Motor neuron (in vitro differentiated cells): Measurements from ENCODE around the gene FAM53B. TPM values are rescaled to one million over a fixed set of nuclear protein-coding genes. Genes with fewer than 3 reads are reported as not detected.

Experiments
- ATAC-seq, 8 experiments: fragments of 200-7000 bp; cut with Tn5 transposase; replicated peaks in 6 of 8; 2 replicates each; pipeline ENCODE4 v1.8.0; 2021; ENCODE audit warnings: mild to moderate bottlenecking in 8 of 8, moderate library complexity in 8 of 8
- H3K27ac ChIP-seq, 2 donors: fragments of 250-450 bp; sonication (Bioruptor Pico); 2 replicates each; pipeline ENCODE4 v1.9.0; 2021; ENCODE audit warnings: antibody characterized with exemption in 2 of 2, mild to moderate bottlenecking in 2 of 2, moderate library complexity in 1 of 2
- H3K4me1 ChIP-seq, 2 donors: fragments of 250-450 bp; sonication (Bioruptor Pico); replicated peaks in 1 of 2; 2 replicates each; pipeline ENCODE4 v1.6.1; 2021; ENCODE audit warnings: antibody characterized with exemption in 2 of 2, mild to moderate bottlenecking in 2 of 2, moderate library complexity in 1 of 2
- H3K4me3 ChIP-seq, 5 donors: fragments of 250-450 bp; sonication (Bioruptor Pico); 2 replicates each; pipeline ENCODE4 v1.9.0; 2021; ENCODE audit warnings: antibody characterized with exemption in 5 of 5, mild to moderate bottlenecking in 5 of 5, moderate library complexity in 4 of 5
- WGBS, 10 experiments: fragments of 450-650 bp; shearing (Covaris generic); methylation state at CpG; one replicate each; pipeline ENCODE4 v1.0.0; 2022; 5-methylcytosine and 5-hydroxymethylcytosine counted together
- in situ Hi-C, 9 experiments: fragments of 400-800 bp; cut with MboI; loops; one replicate each; pipeline ENCODE4 v1.15.0; 2021; ENCODE audit warnings: low sequenced_read_pairs in 9 of 9, low pct_unique_long_range_greater_than_20kb in 2 of 9; ENCODE audit not compliant: unreplicated experiment in 9 of 9
- total RNA-seq, 8 experiments: library from RNA; unstranded; fragments of 300-600 nt; gene quantifications; 2 replicates each; pipeline versions ENCODE4 v1.2.3 to v1.2.4, GENCODE V29; 2022

FAM53B gene
- total RNA-seq, 8 experiments from 2014 or later = 10.3 to 29.6 (median 18.8) TPM

- peak in 2 of 8 experiments; percentile 56 to 62 for ATAC-seq
- 13 to 100% (median 90%) methylated on average over 1 to 6 of the region's 8 CpGs; no CpG with 5 or more reads in 1 of the 10 experiments for WGBS, 10 experiments
- in situ Hi-C loops = loop anchor here in 1 of 9 experiments (25.0 kb wide), 1 partner anchor 186 kb away; no protein-coding TSS in a partner anchor
- Histone ChIP-seq H3K27ac (peak overlapping the region in 1 of 2 donors; percentile 59), H3K4me1 (peaks cover 40 to 42% of the 10 kb centered on the region in 2 donors), H3K4me3 (no peak overlapping the region)
Observed at GRCh38 chr10:124722798-124723783, 21.1 kb downstream of the FAM53B start.

GRCh38 chr10:124721330-124722045 is 22.7 kb downstream of the FAM53B start:
- WGBS, 10 experiments = 93 to 100% (median 99%) methylated on average over 2 to 13 of the region's 16 CpGs
- no peak overlapping the region for H3K27ac ChIP-seq
- in situ Hi-C loops = loop anchor here in 1 of 9 experiments (25.0 kb wide), 1 partner anchor 184 kb away; no protein-coding TSS in a partner anchor

DNA sequence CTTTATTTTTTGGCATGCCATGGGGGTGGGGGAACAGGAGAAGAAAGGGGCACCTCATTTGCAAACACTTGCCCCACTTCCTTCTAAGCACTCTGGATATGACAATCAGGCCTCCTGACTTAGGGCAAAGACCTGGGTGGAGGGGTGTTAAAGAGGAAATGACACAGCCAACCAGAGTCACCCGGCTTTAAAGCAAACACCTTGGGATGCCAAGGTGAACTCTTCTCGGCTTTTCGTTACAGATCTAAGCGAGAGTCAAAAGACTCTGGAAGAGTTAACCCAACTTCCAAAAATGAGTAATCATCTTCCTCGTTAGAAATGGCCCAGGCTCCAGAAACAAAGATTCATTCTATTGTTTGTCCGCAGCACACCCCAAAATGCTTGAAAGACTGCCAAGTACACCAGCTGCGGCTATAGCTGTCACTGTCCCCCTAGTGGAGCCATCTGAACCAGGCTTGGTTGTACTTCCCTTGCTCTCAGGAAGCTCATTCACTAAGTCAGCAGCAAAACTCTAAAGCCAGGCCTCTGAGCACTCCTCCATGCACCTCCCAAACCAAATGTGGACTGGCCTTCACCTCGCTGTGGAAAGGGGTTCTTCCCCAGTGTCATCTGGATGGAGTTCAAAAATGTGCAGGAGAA is 24.8 kb downstream of the FAM53B start:
- 60 to 98% (median 85%) methylated on average over 1 to 7 of the region's 8 CpGs for WGBS, 10 experiments
- no peak overlapping the region for H3K27ac ChIP-seq
- H3K4me3 ChIP-seq = no peak overlapping the region
- peaks cover 52 to 58% of the 10 kb centered on the region in 2 donors for H3K4me1 ChIP-seq
- in situ Hi-C loops = loop anchor here in 1 of 9 experiments (25.0 kb wide), 1 partner anchor 182 kb away; no protein-coding TSS in a partner anchor
- peak in 1 of 8 experiments; percentile 20 for ATAC-seq

More at GRCh38 chr10:124721330-124722045, 22.7 kb downstream of the FAM53B start:
- ATAC-seq = no peak
- H3K4me3 ChIP-seq = no peak overlapping the region
- H3K4me1 ChIP-seq = peaks cover 56 to 58% of the 10 kb centered on the region in 2 donors

DNA sequence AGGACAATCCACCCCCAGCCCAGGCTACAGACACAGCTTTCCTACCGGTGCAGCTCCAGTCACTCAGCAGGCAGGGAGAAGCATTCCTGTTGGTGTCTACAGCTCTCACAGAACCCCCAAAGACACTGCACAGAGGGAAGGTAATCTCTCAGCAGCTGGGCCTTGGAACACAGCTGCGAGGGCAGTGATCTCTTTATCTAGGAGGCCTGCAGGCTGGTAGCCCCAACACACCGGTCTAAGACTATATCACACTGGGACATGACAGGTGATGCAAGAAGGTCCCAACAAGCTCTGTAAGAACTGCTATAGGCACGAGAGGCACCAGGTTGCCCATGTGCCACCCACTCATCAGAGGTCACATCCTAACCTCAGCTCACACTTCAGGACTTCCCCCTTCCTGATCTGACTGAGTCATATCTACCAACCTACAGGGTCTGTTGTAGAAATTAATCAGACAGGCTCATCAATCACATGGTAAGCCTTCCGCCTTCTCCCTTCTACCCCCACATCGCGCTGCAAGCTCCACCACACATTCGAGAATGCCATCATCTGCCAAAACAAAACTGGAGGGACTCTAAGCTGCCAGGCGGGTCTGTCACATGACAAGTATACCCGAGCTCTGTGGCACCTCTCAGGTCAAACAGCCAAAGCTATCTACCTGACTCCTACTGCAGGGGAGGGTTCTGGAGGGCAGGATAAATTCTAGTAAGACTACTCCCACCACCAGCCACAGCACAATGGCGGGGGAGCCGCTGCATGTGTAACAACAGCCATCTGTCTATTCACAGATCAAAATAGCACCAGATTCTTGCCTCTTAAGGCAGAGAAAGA is 26.1 kb downstream of the FAM53B start:
- peaks cover 39 to 49% of the 10 kb centered on the region in 2 donors for H3K4me1 ChIP-seq

DNA sequence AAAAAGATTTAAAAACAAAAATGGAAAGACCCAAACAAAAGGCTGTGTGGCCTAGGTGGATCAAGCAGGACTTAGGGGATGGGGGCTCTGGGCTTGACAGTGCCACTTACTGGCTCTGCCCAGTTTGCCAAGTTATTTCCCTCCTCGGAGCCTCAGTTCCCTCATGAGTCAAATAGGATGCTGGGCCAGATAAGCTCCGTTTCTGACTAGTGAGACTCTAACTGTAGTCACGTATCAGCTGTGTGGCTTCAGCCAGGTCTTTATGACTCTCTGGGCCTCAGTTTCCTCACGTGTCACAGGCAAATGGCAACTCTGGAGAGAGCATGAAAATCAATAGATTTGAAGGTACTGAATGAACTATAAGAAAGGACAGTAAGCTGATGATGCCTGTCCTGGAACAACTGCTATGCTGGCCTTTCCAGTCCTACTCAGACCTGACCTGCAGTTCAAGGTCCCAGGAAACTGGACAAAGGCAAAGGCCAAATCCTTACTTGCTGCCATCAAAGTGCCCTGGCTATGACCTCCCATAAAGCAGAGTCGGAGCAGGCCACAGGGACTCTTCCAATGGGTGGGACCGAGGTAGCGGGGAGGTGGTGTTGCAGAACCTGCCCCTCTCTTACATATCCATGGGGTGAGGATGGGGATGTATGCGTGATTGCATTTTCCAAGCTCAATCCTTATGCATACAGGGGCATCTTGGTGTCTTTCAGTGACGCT is 27.0 kb downstream of the FAM53B start:
- H3K27ac ChIP-seq = peak overlapping the region; percentile 65 to 80
- no peak overlapping the region for H3K4me3 ChIP-seq
- ATAC-seq = no peak
- in situ Hi-C loops = loop anchor here in 1 of 9 experiments (25.0 kb wide), 1 partner anchor 180 kb away; no protein-coding TSS in a partner anchor
- peaks cover 39 to 49% of the 10 kb centered on the region in 2 donors for H3K4me1 ChIP-seq
- WGBS, 10 experiments = 88 to 100% (median 94%) methylated on average over 2 to 5 of the region's 9 CpGs; no CpG with 5 or more reads in 1 of the 10 experiments

More for the DNA sequence above, 26.1 kb downstream of the FAM53B start:
- H3K4me3 ChIP-seq = no peak overlapping the region
- peak in 5 of 8 experiments; percentile 87 to 91 (median 87) for ATAC-seq
- 51 to 100% (median 81%) methylated on average over 1 to 6 of the region's 12 CpGs; no CpG with 5 or more reads in 4 of the 10 experiments for WGBS, 10 experiments
- peak overlapping the region; percentile 76 to 80 for H3K27ac ChIP-seq
- in situ Hi-C loops = loop anchor here in 1 of 9 experiments (25.0 kb wide), 1 partner anchor 181 kb away; no protein-coding TSS in a partner anchor

GRCh38 chr10:124716369-124716768 is 27.8 kb downstream of the FAM53B start:
- Histone ChIP-seq H3K4me3 (no peak overlapping the region), H3K27ac (peak overlapping the region in 1 of 2 donors; percentile 29), H3K4me1 (peaks cover 39 to 45% of the 10 kb centered on the region in 2 donors)
- no peak for ATAC-seq
- in situ Hi-C loops = loop anchor here in 1 of 9 experiments (25.0 kb wide), 1 partner anchor 179 kb away; no protein-coding TSS in a partner anchor
- whole genome bisulfite sequencing, 10 experiments = 35 to 100% (median 92%) methylated on average over 1 to 4 of the region's 4 CpGs; no CpG with 5 or more reads in 3 of the 10 experiments

- no peak overlapping the region for H3K27ac ChIP-seq
- H3K4me3 ChIP-seq = no peak overlapping the region
- ATAC-seq = no peak
- in situ Hi-C loops = loop anchor here in 1 of 9 experiments (25.0 kb wide), 1 partner anchor 178 kb away; no protein-coding TSS in a partner anchor
- H3K4me1 ChIP-seq = peaks cover 46 to 54% of the 10 kb centered on the region in 2 donors
- WGBS, 10 experiments = 75 to 100% (median 92%) methylated on average over 2 to 5 of the region's 6 CpGs; no CpG with 5 or more reads in 5 of the 10 experiments
Observed at GRCh38 chr10:124715439-124715838, 28.7 kb downstream of the FAM53B start.

GRCh38 chr10:124713679-124714255 is 30.4 kb downstream of the FAM53B start:
- in situ Hi-C loops = loop anchor here in 1 of 9 experiments (25.0 kb wide), 1 partner anchor 176 kb away; no protein-coding TSS in a partner anchor
- H3K4me1 ChIP-seq = peaks cover 53 to 60% of the 10 kb centered on the region in 2 donors
- H3K27ac ChIP-seq = no peak overlapping the region
- no peak overlapping the region for H3K4me3 ChIP-seq
- 51 to 100% (median 86%) methylated on average over 1 to 9 of the region's 10 CpGs for WGBS, 10 experiments
- ATAC-seq = no peak

GRCh38 chr10:124712704-124713407 is 31.3 kb downstream of the FAM53B start:
- no peak for ATAC-seq
- H3K27ac ChIP-seq = no peak overlapping the region
- in situ Hi-C loops = loop anchor here in 1 of 9 experiments (25.0 kb wide), 1 partner anchor 176 kb away; no protein-coding TSS in a partner anchor
- peaks cover 53 to 60% of the 10 kb centered on the region in 2 donors for H3K4me1 ChIP-seq
- H3K4me3 ChIP-seq = no peak overlapping the region
- WGBS, 10 experiments = 72 to 100% methylated on average over 1 to 2 of the region's 5 CpGs; no CpG with 5 or more reads in 8 of the 10 experiments

DNA sequence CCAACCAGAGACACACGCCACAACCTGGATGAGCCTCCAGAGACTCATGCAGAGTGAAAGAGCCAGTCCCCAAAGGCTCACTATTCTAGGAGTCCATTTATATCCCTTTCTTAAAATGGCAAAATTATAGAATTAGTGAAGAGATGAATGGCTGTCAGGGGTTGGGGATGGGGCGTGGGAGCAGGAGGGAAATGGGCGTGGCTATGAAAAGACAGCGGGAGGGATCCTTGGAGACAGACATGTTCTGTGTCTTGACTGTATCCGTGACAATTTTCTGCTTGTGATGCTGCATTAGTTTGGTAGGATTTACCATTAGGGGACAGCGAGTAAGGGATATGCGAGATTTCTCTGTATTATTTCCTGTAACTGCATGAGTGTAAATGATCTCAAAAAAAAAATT is 33.0 kb downstream of the FAM53B start:
- Histone ChIP-seq H3K4me3 (no peak overlapping the region), H3K27ac (no peak overlapping the region), H3K4me1 (peaks cover 50 to 59% of the 10 kb centered on the region in 2 donors)
- in situ Hi-C loops = loop anchor here in 1 of 9 experiments (25.0 kb wide), 1 partner anchor 174 kb away; no protein-coding TSS in a partner anchor
- WGBS, 10 experiments = 52 to 93% (median 88%) methylated on average over 2 to 7 of the region's 7 CpGs; no CpG with 5 or more reads in 4 of the 10 experiments
- no peak for ATAC-seq
